MM.1S (cell line): ENCODE data around the gene FAM3D.

Experiments
- DNase-seq: peaks from one replicate; pipeline ENCODE4 v3.0.0-alpha.2; 2015
- H2AFZ ChIP-seq: fragments of 300-600 bp; sonication (generic); 2 replicates; pipeline ENCODE4 v1.6.0; 2016; ENCODE audit warnings: antibody characterized with exemption, low read length
- H3F3A ChIP-seq: fragments of 300-600 bp; sonication (generic); 2 replicates; pipeline ENCODE4 v1.6.1; 2016; ENCODE audit warnings: mild to moderate bottlenecking, antibody characterized with exemption, low read length, moderate library complexity, mixed read lengths; ENCODE audit not compliant: insufficient read depth
- H3K27ac ChIP-seq: fragments of 300-600 bp; sonication (generic); 2 replicates; pipeline ENCODE4 v1.5.1; 2016; ENCODE audit warnings: mild to moderate bottlenecking, low read length
- H3K27me3 ChIP-seq: fragments of 300-600 bp; sonication (generic); replicated peaks from 2 replicates; pipeline ENCODE4 v1.6.0; 2016; ENCODE audit warnings: low read length; ENCODE audit not compliant: insufficient read depth
- H3K36me3 ChIP-seq: fragments of 300-600 bp; sonication (generic); replicated peaks from 2 replicates; pipeline ENCODE4 v1.6.1; 2016; ENCODE audit warnings: mild to moderate bottlenecking, low read length, mixed read lengths; ENCODE audit not compliant: insufficient read depth
- H3K4me1 ChIP-seq: fragments of 300-600 bp; sonication (generic); 2 replicates; pipeline ENCODE4 v1.6.1; 2016; ENCODE audit warnings: low read length, mixed read lengths
- H3K4me2 ChIP-seq: fragments of 300-600 bp; sonication (generic); 2 replicates; pipeline ENCODE4 v1.6.0; 2016; ENCODE audit warnings: low read depth, low read length
- H3K4me3 ChIP-seq: fragments of 300-600 bp; sonication (generic); 2 replicates; pipeline ENCODE4 v1.5.1; 2016; ENCODE audit warnings: low read length, mixed read lengths
- H3K79me2 ChIP-seq: fragments of 300-600 bp; sonication (generic); 2 replicates; pipeline ENCODE4 v1.6.1; 2016; ENCODE audit warnings: mixed run types, low read length, mixed read lengths
- H3K9ac ChIP-seq: fragments of 300-600 bp; sonication (generic); 2 replicates; pipeline ENCODE4 v1.6.1; 2016; ENCODE audit warnings: low read length, mixed read lengths
- H3K9me2 ChIP-seq: fragments of 300-600 bp; sonication (generic); replicated peaks from 2 replicates; pipeline ENCODE4 v1.6.1; 2016; ENCODE audit warnings: mild to moderate bottlenecking, low read length, mixed read lengths; ENCODE audit not compliant: insufficient read depth
- H3K9me3 ChIP-seq: fragments of 300-600 bp; sonication (generic); replicated peaks from 2 replicates; pipeline ENCODE4 v1.6.1; 2016; ENCODE audit warnings: mild to moderate bottlenecking, low read length, mixed read lengths; ENCODE audit not compliant: insufficient read depth
- H4K20me1 ChIP-seq: fragments of 300-600 bp; sonication (generic); 2 replicates; pipeline ENCODE4 v1.6.1; 2016; ENCODE audit warnings: mild to moderate bottlenecking, low read length, moderate library complexity, mixed read lengths; ENCODE audit not compliant: insufficient read depth
- CTCF ChIP-seq: fragments of 300-600 bp; sonication (generic); IDR thresholded peaks from 2 replicates; pipeline ENCODE4 v1.5.1; 2016; ENCODE audit warnings: antibody characterized with exemption, low read length, mixed read lengths
- EZH2 ChIP-seq: fragments of 300-600 bp; sonication (generic); optimal IDR thresholded peaks from 2 replicates; pipeline ENCODE3; 2017; ENCODE audit warnings: low read depth, mild to moderate bottlenecking, antibody characterized with exemption, low read length, mixed read lengths
- EZH2phosphoT487 ChIP-seq: fragments of 300-600 bp; sonication (generic); IDR thresholded peaks from 2 replicates; pipeline ENCODE4 v1.6.1; 2018; ENCODE audit warnings: antibody characterized with exemption, low read length

FAM3D gene

DNA sequence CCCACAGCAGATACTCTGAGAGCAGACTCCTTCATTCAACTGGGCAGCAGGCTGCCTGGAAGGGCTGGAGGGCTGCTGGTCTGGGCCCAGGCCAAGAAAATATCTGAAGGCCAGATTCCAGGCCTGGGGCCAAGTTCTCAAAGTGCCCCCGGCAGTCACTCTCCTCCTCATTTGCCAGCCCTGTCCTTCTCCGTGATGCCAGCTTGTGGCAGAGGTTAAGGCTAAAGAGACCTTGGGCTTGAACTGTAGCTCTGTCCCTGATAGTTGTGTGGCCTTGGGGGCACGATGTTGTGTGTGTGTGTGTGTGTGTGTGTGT is 39.0 kb downstream of the FAM3D start:
- Histone ChIP-seq H3K4me1 (no peaks in the 10 kb centered on the region), H3K9me2 (no peaks in the 10 kb centered on the region), H3K27ac (no peak overlapping the region), H3K36me3 (no peaks in the 10 kb centered on the region), H3F3A (no peaks in the 10 kb centered on the region), H3K79me2 (no peaks in the 10 kb centered on the region), H3K9ac (no peak overlapping the region), H3K4me3 (no peak overlapping the region), H2AFZ (no peak overlapping the region), H3K9me3 (no peaks in the 10 kb centered on the region), H4K20me1 (no peaks in the 10 kb centered on the region), H3K27me3 (no peaks in the 10 kb centered on the region), H3K4me2 (no peak overlapping the region)
- no peak for DNase-seq
- no peak for TF ChIP-seq CTCF
- TF ChIP-seq EZH2phosphoT487: no peak
- no peak for TF ChIP-seq EZH2

DNA sequence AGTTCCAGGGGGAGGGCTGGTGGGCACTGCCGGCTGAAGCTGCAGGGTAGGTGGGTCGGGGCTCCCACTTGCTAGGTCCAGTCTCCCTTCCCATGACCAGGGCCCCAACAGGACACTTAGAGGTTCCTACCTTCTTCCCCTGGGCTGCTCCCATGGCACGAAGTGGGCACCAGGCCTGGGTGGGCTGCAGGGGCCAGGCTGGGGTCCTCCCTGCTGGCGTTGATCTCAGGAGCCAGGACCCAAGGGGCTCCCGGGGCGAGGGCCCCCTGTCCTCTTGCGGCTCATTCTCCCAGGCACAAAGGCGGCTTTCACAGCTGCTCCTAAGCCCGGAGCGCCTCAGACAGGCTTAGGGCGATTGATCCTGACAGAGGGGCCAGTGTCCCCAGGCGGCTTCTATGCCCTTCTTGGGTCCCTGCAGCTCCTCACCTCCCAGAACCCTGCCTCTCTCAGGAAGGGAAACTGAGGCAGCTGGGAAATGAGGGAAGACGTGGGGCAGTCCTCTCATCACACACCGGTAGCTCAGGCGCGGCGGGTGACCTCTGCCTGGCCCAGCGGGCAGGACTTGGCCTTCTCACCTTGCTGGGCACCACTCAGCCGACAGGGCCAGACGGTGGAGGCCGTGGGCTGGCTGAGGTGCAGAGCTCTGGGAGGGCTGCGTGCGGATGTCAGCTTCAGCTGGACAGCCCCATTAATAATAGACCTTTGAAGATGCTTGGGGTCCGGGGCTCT is 39.6 kb downstream of the FAM3D start:
- no peaks in the 10 kb centered on the region for H3K36me3 ChIP-seq
- DNase-seq: no peak
- no peaks in the 10 kb centered on the region for H3K9me3 ChIP-seq
- H3K4me3 ChIP-seq: no peak overlapping the region
- H3K4me2 ChIP-seq: no peak overlapping the region
- no peaks in the 10 kb centered on the region for H3K9me2 ChIP-seq
- no peaks in the 10 kb centered on the region for H3K27me3 ChIP-seq
- TF ChIP-seq EZH2phosphoT487 (no peak), EZH2 (no peak), CTCF (no peak)
- H3K9ac ChIP-seq: no peak overlapping the region
- H3K4me1 ChIP-seq: no peaks in the 10 kb centered on the region
- H2AFZ ChIP-seq: no peak overlapping the region
- H4K20me1 ChIP-seq: no peaks in the 10 kb centered on the region
- H3K79me2 ChIP-seq: no peaks in the 10 kb centered on the region
- H3F3A ChIP-seq: no peaks in the 10 kb centered on the region
- no peak overlapping the region for H3K27ac ChIP-seq

GRCh38 chr3:58625196-58625824 is 41.3 kb downstream of the FAM3D start:
- Histone ChIP-seq H3K9ac (no peak overlapping the region), H3K27ac (no peak overlapping the region), H2AFZ (no peak overlapping the region), H3K4me1 (no peaks in the 10 kb centered on the region), H3K9me3 (no peaks in the 10 kb centered on the region), H3K36me3 (no peaks in the 10 kb centered on the region), H3K79me2 (no peaks in the 10 kb centered on the region), H3F3A (no peaks in the 10 kb centered on the region), H3K4me2 (no peak overlapping the region), H3K9me2 (no peaks in the 10 kb centered on the region), H3K27me3 (no peaks in the 10 kb centered on the region), H3K4me3 (no peak overlapping the region), H4K20me1 (no peaks in the 10 kb centered on the region)
- DNase-seq: no peak
- TF ChIP-seq EZH2phosphoT487 (no peak), CTCF (no peak), EZH2 (no peak)
